H9 (cell line): Measurements from ENCODE around the gene CER1. TPM values are rescaled to one million over a fixed set of nuclear protein-coding genes. Genes with fewer than 3 reads are reported as not detected.

Experiments used
- DNase-seq: peaks from one replicate; pipeline ENCODE4 v3.0.0-alpha.2; 2017
- H2AFZ ChIP-seq: one replicate; pipeline ENCODE4 v1.6.1; 2013; ENCODE audit warnings: mild to moderate bottlenecking, low read length, control low read depth, moderate library complexity
- H2AK5ac ChIP-seq: 2 replicates; pipeline ENCODE4 v1.6.1; 2013; ENCODE audit warnings: low read length, control low read depth, mixed read lengths; ENCODE audit not compliant: insufficient read length
- H2BK120ac ChIP-seq: one replicate; pipeline ENCODE4 v1.6.1; 2013; ENCODE audit warnings: low read depth, mild to moderate bottlenecking, low read length, control low read depth, inconsistent platforms; ENCODE audit not compliant: poor library complexity, severe bottlenecking
- H2BK12ac ChIP-seq: 2 replicates; pipeline ENCODE4 v1.6.1; 2013; ENCODE audit warnings: low read length, control low read depth, mixed read lengths, low read depth; ENCODE audit not compliant: insufficient read length
- H2BK15ac ChIP-seq: 2 replicates; pipeline ENCODE4 v1.6.1; 2013; ENCODE audit warnings: low read depth, low read length, control low read depth
- H2BK20ac ChIP-seq: one replicate; pipeline ENCODE4 v1.6.1; 2013; ENCODE audit warnings: low read depth, mild to moderate bottlenecking, low read length, control low read depth, inconsistent platforms; ENCODE audit not compliant: poor library complexity, severe bottlenecking
- H2BK5ac ChIP-seq: 2 replicates; pipeline ENCODE4 v1.6.1; 2013; ENCODE audit warnings: low read length, control low read depth, mixed read lengths; ENCODE audit not compliant: insufficient read length
- H3K14ac ChIP-seq: 2 replicates; pipeline ENCODE4 v1.6.1; 2013; ENCODE audit warnings: low read length, control low read depth; ENCODE audit not compliant: insufficient read depth
- H3K18ac ChIP-seq: 2 replicates; pipeline ENCODE4 v1.6.1; 2013; ENCODE audit warnings: low read depth, mild to moderate bottlenecking, mixed read lengths, low read length, control low read depth; ENCODE audit not compliant: insufficient read length
- H3K23ac ChIP-seq: 2 replicates; pipeline ENCODE4 v1.6.1; 2013; ENCODE audit warnings: low read length, control low read depth, mixed read lengths, low read depth; ENCODE audit not compliant: insufficient read length
- H3K23me2 ChIP-seq: 2 replicates; pipeline ENCODE4 v1.6.1; 2013; ENCODE audit warnings: low read depth, mild to moderate bottlenecking, mixed read lengths, low read length, control low read depth; ENCODE audit not compliant: insufficient read length, poor library complexity, severe bottlenecking
- H3K27ac ChIP-seq: 2 replicates; pipeline ENCODE4 v1.5.1; 2013; ENCODE audit warnings: low read length, control low read depth, mixed read lengths, low read depth; ENCODE audit not compliant: insufficient read length
- H3K27me3 ChIP-seq: 2 replicates; pipeline ENCODE4 v1.6.1; 2013; ENCODE audit warnings: low read length, control low read depth, inconsistent platforms; ENCODE audit not compliant: insufficient read depth
- H3K4ac ChIP-seq: 2 replicates; pipeline ENCODE4 v1.6.1; 2013; ENCODE audit warnings: low read depth, mild to moderate bottlenecking, control low read depth, inconsistent platforms, low read length, moderate library complexity
- H3K4me1 ChIP-seq: 2 replicates; pipeline ENCODE4 v1.6.1; 2013; ENCODE audit warnings: low read length, control low read depth, inconsistent platforms; ENCODE audit not compliant: insufficient read depth
- H3K4me2 ChIP-seq: 2 replicates; pipeline ENCODE4 v1.6.1; 2013; ENCODE audit warnings: low read length, control low read depth, mixed read lengths; ENCODE audit not compliant: insufficient read length, insufficient read depth
- H3K56ac ChIP-seq: 2 replicates; pipeline ENCODE4 v1.6.1; 2013; ENCODE audit warnings: low read depth, mild to moderate bottlenecking, mixed read lengths, low read length, control low read depth; ENCODE audit not compliant: insufficient read length
- H3K79me1 ChIP-seq: 2 replicates; pipeline ENCODE4 v1.6.1; 2013; ENCODE audit warnings: low read depth, mild to moderate bottlenecking, moderate library complexity, low read length, control low read depth, inconsistent platforms; ENCODE audit not compliant: insufficient read depth, poor library complexity, severe bottlenecking
- H3K79me2 ChIP-seq: 2 replicates; pipeline ENCODE4 v1.6.1; 2013; ENCODE audit warnings: low read length, control low read depth, inconsistent platforms; ENCODE audit not compliant: insufficient read depth
- H3K9ac ChIP-seq: 2 replicates; pipeline ENCODE4 v1.6.1; 2013; ENCODE audit warnings: low read length, control low read depth, mixed read lengths; ENCODE audit not compliant: insufficient read length; ENCODE audit errors: extremely low read depth
- H3K9me3 ChIP-seq: one replicate; pipeline ENCODE4 v1.6.1; 2013; ENCODE audit warnings: low read depth, low read length, inconsistent platforms; ENCODE audit not compliant: control insufficient read depth
- H3T11ph ChIP-seq: one replicate; pipeline ENCODE4 v1.6.1; 2013; ENCODE audit warnings: mild to moderate bottlenecking, low read length, control low read depth, inconsistent platforms
- H4K20me1 ChIP-seq: one replicate; pipeline ENCODE4 v1.6.1; 2013; ENCODE audit not compliant: control insufficient read depth, insufficient read length, insufficient read depth
- H4K5ac ChIP-seq: 2 replicates; pipeline ENCODE4 v1.6.1; 2013; ENCODE audit warnings: low read depth, mild to moderate bottlenecking, mixed read lengths, low read length, control low read depth; ENCODE audit not compliant: insufficient read length
- H4K8ac ChIP-seq: replicated peaks from 2 replicates; pipeline ENCODE4 v1.6.1; 2013; ENCODE audit warnings: low read length, control low read depth, mixed read lengths, low read depth; ENCODE audit not compliant: insufficient read length
- H4K91ac ChIP-seq: 2 replicates; pipeline ENCODE4 v1.6.1; 2013; ENCODE audit warnings: low read depth, mild to moderate bottlenecking, moderate library complexity, mixed read lengths, low read length, control low read depth; ENCODE audit not compliant: insufficient read length
- H3K27ac Mint-ChIP-seq, 3 experiments: 2 replicates in 2 of 3; 3 replicates in 1 of 3; pipeline ENCODE4 v1.8.0; 2020 to 2021; ENCODE audit warnings: mixed read lengths in 3 of 3, mild to moderate bottlenecking in 1 of 3, moderate library complexity in 1 of 3
- H3K27me3 Mint-ChIP-seq: 2 replicates; pipeline ENCODE4 v1.8.0; 2021; ENCODE audit warnings: low read depth, mild to moderate bottlenecking, moderate library complexity, mixed read lengths
- H3K36me3 Mint-ChIP-seq, 3 experiments: 2 replicates in 2 of 3; 3 replicates in 1 of 3; pipeline ENCODE4 v1.8.0; 2020 to 2021; ENCODE audit warnings: low read depth in 3 of 3, mixed read lengths in 3 of 3; ENCODE audit not compliant: insufficient read depth in 1 of 3
- H3K4me1 Mint-ChIP-seq, 2 experiments: 2 replicates each; pipeline ENCODE4 v1.8.0; 2020; ENCODE audit warnings: mixed read lengths in 2 of 2
- H3K4me3 Mint-ChIP-seq, 2 experiments: 2 replicates in 1 of 2; 3 replicates in 1 of 2; pipeline ENCODE4 v1.8.0; 2020 to 2021; ENCODE audit warnings: mild to moderate bottlenecking in 2 of 2, mixed read lengths in 2 of 2, moderate library complexity in 1 of 2
- H3K9me3 Mint-ChIP-seq, 2 experiments: 2 replicates in 1 of 2; 3 replicates in 1 of 2; pipeline ENCODE4 v1.8.0; 2020; ENCODE audit warnings: mild to moderate bottlenecking in 2 of 2, mixed read lengths in 2 of 2, moderate library complexity in 1 of 2
- CTCF ChIP-seq: fragments of 200-600 bp; sonication (generic); conservative IDR thresholded peaks from 3 replicates; pipeline ENCODE4 v1.8.0; 2021; ENCODE audit warnings: antibody characterized with exemption, mild to moderate bottlenecking
- total RNA-seq: library from RNA; stranded (reverse); gene quantifications from 2 replicates; pipeline ENCODE4 v1.2.1, GENCODE V29; 2021

CER1 gene
- total RNA-seq, 1 experiment from 2014 or later, result 22.3 TPM

DNA sequence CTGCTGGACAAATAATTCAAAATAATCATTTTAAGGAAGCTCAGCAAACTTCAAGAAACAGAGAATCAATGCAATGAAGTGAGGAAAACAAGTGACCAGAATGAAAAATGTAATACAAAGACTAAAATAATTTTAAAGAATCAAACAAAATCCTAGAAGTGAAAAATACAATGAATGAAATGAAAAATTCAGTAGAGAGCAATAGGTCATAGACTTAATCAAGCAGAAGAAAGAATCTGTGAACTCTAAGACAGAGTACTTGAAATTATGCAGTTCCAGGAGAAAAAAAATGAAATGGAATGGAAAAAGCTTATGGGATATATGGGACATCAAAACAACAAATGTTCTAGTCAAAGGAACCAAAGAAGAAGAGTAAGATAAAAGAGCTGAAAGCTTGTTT lies 17.5 kb downstream of the CER1 start:
- Histone ChIP-seq H3K14ac (no peak overlapping the region), H3T11ph (no peak overlapping the region), H3K4me2 (no peak overlapping the region), H3K23me2 (no peaks in the 10 kb centered on the region), H2AFZ (no peak overlapping the region), H4K91ac (no peak overlapping the region), H2BK5ac (no peak overlapping the region), H3K27ac (no peak overlapping the region), H4K20me1 (no peaks in the 10 kb centered on the region), H2BK120ac (no peak overlapping the region), H3K27me3 (no peaks in the 10 kb centered on the region), H4K5ac (no peak overlapping the region), H3K56ac (no peak overlapping the region), H3K23ac (no peak overlapping the region), H3K9ac (no peak overlapping the region), H2BK12ac (no peak overlapping the region), H3K4ac (no peak overlapping the region), H3K79me2 (no peaks in the 10 kb centered on the region), H3K4me1 (no peaks in the 10 kb centered on the region), H2BK15ac (no peak overlapping the region), H3K9me3 (no peaks in the 10 kb centered on the region), H2BK20ac (no peak overlapping the region), H2AK5ac (no peak overlapping the region), H4K8ac (no peak overlapping the region), H3K79me1 (no peaks in the 10 kb centered on the region), H3K18ac (no peak overlapping the region)
- no peak for TF ChIP-seq CTCF
- Mint-ChIP-seq H3K36me3 (peaks cover 0 to 15% (median 5%) of the 10 kb centered on the region in 3 experiments; a peak in 5 of 7 replicates), H3K4me3 (no peak overlapping the region), H3K9me3 (peaks cover 11 to 14% of the 10 kb centered on the region in 2 experiments; a peak in 4 of 5 replicates), H3K4me1 (peaks cover 0 to 4% of the 10 kb centered on the region in 2 experiments; a peak in 2 of 4 replicates), H3K27me3 (no peaks in the 10 kb centered on the region), H3K27ac (no peak overlapping the region)
- no peak for DNase-seq
